HepG2 (cell line): ENCODE measurements around the gene COMMD7. TPM values are rescaled to one million over a fixed set of nuclear protein-coding genes. Genes with fewer than 3 reads are reported as not detected.

Experiments used
- ARID2 ChIP-seq: sonication (generic); formaldehyde crosslinking; IDR thresholded peaks from 2 replicates; pipeline ENCODE4 v1.8.1; 2022; ENCODE audit warnings: mild to moderate bottlenecking, missing genetic modification reagents, borderline replicate concordance
- KMT2A ChIP-seq: sonication (generic); formaldehyde crosslinking; IDR thresholded peaks from 2 replicates; pipeline ENCODE4 v1.4.0; 2020; ENCODE audit warnings: missing genetic modification reagents
- LBX2 ChIP-seq: sonication (generic); formaldehyde crosslinking; IDR thresholded peaks from 2 replicates; pipeline ENCODE4 v1.5.0; 2020; ENCODE audit warnings: missing genetic modification reagents, mild to moderate bottlenecking, borderline replicate concordance
- MEIS2 ChIP-seq: sonication (generic); formaldehyde crosslinking; IDR thresholded peaks from 2 replicates; pipeline ENCODE4 v1.9.0; 2021; ENCODE audit warnings: mild to moderate bottlenecking, missing genetic modification reagents
- NCOA5 ChIP-seq: sonication (generic); formaldehyde crosslinking; IDR thresholded peaks from 2 replicates; pipeline ENCODE4 v1.4.0; 2020; ENCODE audit warnings: missing genetic modification reagents
- NR1H2 ChIP-seq: sonication (generic); formaldehyde crosslinking; IDR thresholded peaks from 2 replicates; pipeline ENCODE4 v1.8.1; 2022; ENCODE audit warnings: low read depth, missing genetic modification reagents, borderline replicate concordance
- NR2C2 ChIP-seq: sonication (generic); formaldehyde crosslinking; IDR thresholded peaks from 2 replicates; pipeline ENCODE4 v1.4.0; 2020; ENCODE audit warnings: missing genetic modification reagents, mild to moderate bottlenecking, moderate library complexity, borderline replicate concordance
- POLR2AphosphoS2 ChIP-seq: IDR thresholded peaks from 2 replicates; pipeline ENCODE4 v1.6.1; 2011; ENCODE audit warnings: low read depth, low read length, improper control_type of control experiment
- RAD21 ChIP-seq: fragments of 450-650 bp; formaldehyde crosslinking; IDR thresholded peaks from 2 replicates; pipeline ENCODE4 v1.5.0; 2020; ENCODE audit warnings: mild to moderate bottlenecking
- ZFP62 ChIP-seq: sonication (generic); formaldehyde crosslinking; IDR thresholded peaks from 2 replicates; pipeline ENCODE4 v1.4.0; 2020; ENCODE audit warnings: missing genetic modification reagents
- ZNF512 ChIP-seq: sonication (generic); formaldehyde crosslinking; IDR thresholded peaks from 2 replicates; pipeline ENCODE4 v1.4.0; 2020; ENCODE audit warnings: mild to moderate bottlenecking, missing genetic modification reagents
- ZXDC ChIP-seq: sonication (generic); formaldehyde crosslinking; IDR thresholded peaks from 2 replicates; pipeline ENCODE4 v1.5.0; 2020; ENCODE audit warnings: mild to moderate bottlenecking, missing genetic modification reagents
- polyA plus RNA-seq, 8 experiments: library from polyadenylated mRNA; depleted of rRNA in 3 of 8; stranded (reverse) in 7 of 8; unstranded in 1 of 8; fragments of >200 nt; fragmentation: Illumina TruSeq in 4 of 8; extraction: Trizol in 4 of 8; gene quantifications; 2 replicates each; pipeline versions ENCODE4 v1.2.1 to v1.2.3, GENCODE V29; 2011 to 2016; ENCODE audit warnings: low read depth in 4 of 8, missing spikeins in 1 of 8, mixed read lengths in 1 of 8; ENCODE audit not compliant: insufficient read depth in 1 of 8
- total RNA-seq, 5 experiments: library from RNA; depleted of rRNA; stranded (reverse); fragments of >200 nt; fragmentation: Illumina TruSeq; extraction: Trizol; gene quantifications; 2 replicates each; pipeline ENCODE4 v1.2.3, GENCODE V29; 2016; ENCODE audit warnings: low read depth in 1 of 5
- TF ChIP-seq, protein P1 (sequence below): sonication (generic); formaldehyde crosslinking; IDR thresholded peaks from 2 replicates; pipeline ENCODE4 v1.9.0; 2021; ENCODE audit warnings: mild to moderate bottlenecking, missing genetic modification reagents
- TF ChIP-seq, protein P2 (sequence below): sonication (generic); formaldehyde crosslinking; IDR thresholded peaks from 2 replicates; pipeline ENCODE4 v1.5.0; 2020; ENCODE audit warnings: missing genetic modification reagents, mild to moderate bottlenecking, borderline replicate concordance

COMMD7 gene
- total and polyA plus RNA-seq, 2 of the 13 experiments (the other 11 are each of a cell fraction or from before 2014, with no cell fraction given), result 42.1 to 53.3 TPM

- TF ChIP-seq, protein P1, sequence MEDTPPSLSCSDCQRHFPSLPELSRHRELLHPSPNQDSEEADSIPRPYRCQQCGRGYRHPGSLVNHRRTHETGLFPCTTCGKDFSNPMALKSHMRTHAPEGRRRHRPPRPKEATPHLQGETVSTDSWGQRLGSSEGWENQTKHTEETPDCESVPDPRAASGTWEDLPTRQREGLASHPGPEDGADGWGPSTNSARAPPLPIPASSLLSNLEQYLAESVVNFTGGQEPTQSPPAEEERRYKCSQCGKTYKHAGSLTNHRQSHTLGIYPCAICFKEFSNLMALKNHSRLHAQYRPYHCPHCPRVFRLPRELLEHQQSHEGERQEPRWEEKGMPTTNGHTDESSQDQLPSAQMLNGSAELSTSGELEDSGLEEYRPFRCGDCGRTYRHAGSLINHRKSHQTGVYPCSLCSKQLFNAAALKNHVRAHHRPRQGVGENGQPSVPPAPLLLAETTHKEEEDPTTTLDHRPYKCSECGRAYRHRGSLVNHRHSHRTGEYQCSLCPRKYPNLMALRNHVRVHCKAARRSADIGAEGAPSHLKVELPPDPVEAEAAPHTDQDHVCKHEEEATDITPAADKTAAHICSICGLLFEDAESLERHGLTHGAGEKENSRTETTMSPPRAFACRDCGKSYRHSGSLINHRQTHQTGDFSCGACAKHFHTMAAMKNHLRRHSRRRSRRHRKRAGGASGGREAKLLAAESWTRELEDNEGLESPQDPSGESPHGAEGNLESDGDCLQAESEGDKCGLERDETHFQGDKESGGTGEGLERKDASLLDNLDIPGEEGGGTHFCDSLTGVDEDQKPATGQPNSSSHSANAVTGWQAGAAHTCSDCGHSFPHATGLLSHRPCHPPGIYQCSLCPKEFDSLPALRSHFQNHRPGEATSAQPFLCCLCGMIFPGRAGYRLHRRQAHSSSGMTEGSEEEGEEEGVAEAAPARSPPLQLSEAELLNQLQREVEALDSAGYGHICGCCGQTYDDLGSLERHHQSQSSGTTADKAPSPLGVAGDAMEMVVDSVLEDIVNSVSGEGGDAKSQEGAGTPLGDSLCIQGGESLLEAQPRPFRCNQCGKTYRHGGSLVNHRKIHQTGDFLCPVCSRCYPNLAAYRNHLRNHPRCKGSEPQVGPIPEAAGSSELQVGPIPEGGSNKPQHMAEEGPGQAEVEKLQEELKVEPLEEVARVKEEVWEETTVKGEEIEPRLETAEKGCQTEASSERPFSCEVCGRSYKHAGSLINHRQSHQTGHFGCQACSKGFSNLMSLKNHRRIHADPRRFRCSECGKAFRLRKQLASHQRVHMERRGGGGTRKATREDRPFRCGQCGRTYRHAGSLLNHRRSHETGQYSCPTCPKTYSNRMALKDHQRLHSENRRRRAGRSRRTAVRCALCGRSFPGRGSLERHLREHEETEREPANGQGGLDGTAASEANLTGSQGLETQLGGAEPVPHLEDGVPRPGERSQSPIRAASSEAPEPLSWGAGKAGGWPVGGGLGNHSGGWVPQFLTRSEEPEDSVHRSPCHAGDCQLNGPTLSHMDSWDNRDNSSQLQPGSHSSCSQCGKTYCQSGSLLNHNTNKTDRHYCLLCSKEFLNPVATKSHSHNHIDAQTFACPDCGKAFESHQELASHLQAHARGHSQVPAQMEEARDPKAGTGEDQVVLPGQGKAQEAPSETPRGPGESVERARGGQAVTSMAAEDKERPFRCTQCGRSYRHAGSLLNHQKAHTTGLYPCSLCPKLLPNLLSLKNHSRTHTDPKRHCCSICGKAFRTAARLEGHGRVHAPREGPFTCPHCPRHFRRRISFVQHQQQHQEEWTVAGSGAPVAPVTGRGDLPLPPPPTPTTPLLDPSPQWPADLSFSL (CRISPR knock-in tag), result peak; percentile 10
- TF ChIP-seq NR1H2 (CRISPR knock-in tag), result no peak; the same call in 1 of the 2 replicates
- TF ChIP-seq KMT2A (CRISPR knock-in tag), result peak; percentile 89
- no peak for TF ChIP-seq NCOA5 (CRISPR knock-in tag)
- TF ChIP-seq, protein P2, sequence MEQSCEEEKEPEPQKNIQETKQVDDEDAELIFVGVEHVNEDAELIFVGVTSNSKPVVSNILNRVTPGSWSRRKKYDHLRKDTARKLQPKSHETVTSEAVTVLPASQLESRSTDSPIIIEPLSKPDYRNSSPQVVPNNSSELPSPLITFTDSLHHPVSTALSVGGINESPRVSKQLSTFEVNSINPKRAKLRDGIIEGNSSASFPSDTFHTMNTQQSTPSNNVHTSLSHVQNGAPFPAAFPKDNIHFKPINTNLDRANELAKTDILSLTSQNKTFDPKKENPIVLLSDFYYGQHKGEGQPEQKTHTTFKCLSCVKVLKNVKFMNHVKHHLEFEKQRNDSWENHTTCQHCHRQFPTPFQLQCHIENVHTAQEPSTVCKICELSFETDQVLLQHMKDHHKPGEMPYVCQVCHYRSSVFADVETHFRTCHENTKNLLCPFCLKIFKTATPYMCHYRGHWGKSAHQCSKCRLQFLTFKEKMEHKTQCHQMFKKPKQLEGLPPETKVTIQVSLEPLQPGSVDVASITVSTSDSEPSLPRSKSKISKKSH (CRISPR knock-in tag), result peak; percentile 62; the same call in 1 of the 2 replicates
- TF ChIP-seq POLR2AphosphoS2, result no peak
- TF ChIP-seq LBX2 (CRISPR knock-in tag), result peak; percentile 15; the same call in 1 of the 2 replicates
- TF ChIP-seq ARID2 (CRISPR knock-in tag), result peak; percentile 96
- peak; percentile 89 for TF ChIP-seq RAD21 (CRISPR knock-in tag)
- peak; percentile 91 for TF ChIP-seq NR2C2 (CRISPR knock-in tag)
- no peak for TF ChIP-seq ZFP62 (CRISPR knock-in tag)
- TF ChIP-seq ZNF512 (CRISPR knock-in tag), result no peak
- TF ChIP-seq MEIS2 (CRISPR knock-in tag), result peak; percentile 88
- TF ChIP-seq ZXDC (CRISPR knock-in tag), result peak; percentile 83; the same call in 1 of the 2 replicates
Measured at GRCh38 chr20:32685541-32686529, 57.4 kb downstream of the COMMD7 start (continued).
